ENCODE measurements around the gene TOMM34.

DNA sequence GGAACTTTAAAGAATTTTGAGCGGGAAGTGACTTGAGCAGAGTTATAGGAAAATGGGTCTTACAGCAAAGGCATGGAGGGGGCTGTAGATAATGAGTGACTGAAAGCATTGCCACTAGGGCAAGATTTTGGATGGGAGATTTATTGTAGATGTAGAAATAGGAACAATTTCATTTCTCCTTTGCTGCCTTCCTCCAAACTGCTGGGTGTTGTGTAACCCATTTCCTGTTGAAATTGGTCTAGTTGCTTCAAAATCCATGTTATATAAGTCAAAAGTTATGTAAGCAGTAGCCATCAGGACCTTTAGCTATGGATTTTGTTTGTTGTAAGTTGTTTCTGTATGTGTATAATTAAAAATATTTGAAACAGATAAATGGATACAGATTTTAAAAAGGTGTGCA, 63.6 kb downstream of the TOMM34 start:
- TF ChIP-seq POLR2A (IDR thresholded peaks at IDR 0.05), result no peak
- no peak for TF ChIP-seq CTCF (IDR thresholded peaks at IDR 0.05)
